Keratinocyte (primary cell): Measurements from ENCODE around the gene AMER3. TPM values are rescaled to one million over a fixed set of nuclear protein-coding genes. Genes with fewer than 3 reads are reported as not detected.
A peak's percentile ranks its signal among the peaks of the same experiment; 100 is the strongest.

Experiments used
- DNase-seq: peaks from one replicate; pipeline ENCODE4 v3.0.0-alpha.2; 2011; ENCODE audit warnings: low read depth, missing footprints, low spot score
- FAIRE-seq: peaks from 2 replicates; lab custom pipeline; 2011; peaks lifted over from hg19 to GRCh38; lab: Jason Lieb, UNC
- H2AFZ ChIP-seq: 2 replicates; pipeline ENCODE4 v1.6.0; 2012; ENCODE audit warnings: low read length, control low read depth, inconsistent platforms; ENCODE audit not compliant: control insufficient read depth
- H3K27ac ChIP-seq: 2 replicates; pipeline ENCODE4 v1.5.1; 2011; ENCODE audit warnings: low read length; ENCODE audit not compliant: control insufficient read depth, insufficient read depth
- H3K27me3 ChIP-seq: 3 replicates; pipeline ENCODE4 v1.6.0; 2011; ENCODE audit warnings: low read length; ENCODE audit not compliant: control insufficient read depth, insufficient read depth; ENCODE audit errors: extremely low read depth
- H3K36me3 ChIP-seq, 2 experiments: 2 replicates in 1 of 2; 3 replicates in 1 of 2; pipeline ENCODE4 v1.5.1; 2011; ENCODE audit warnings: low read length in 2 of 2, mild to moderate bottlenecking in 1 of 2; ENCODE audit not compliant: control insufficient read depth in 2 of 2, insufficient read depth in 2 of 2; ENCODE audit errors: extremely low read depth in 1 of 2
- H3K4me1 ChIP-seq: 3 replicates; pipeline ENCODE4 v1.5.1; 2011; ENCODE audit warnings: low read length; ENCODE audit not compliant: control insufficient read depth, insufficient read depth; ENCODE audit errors: extremely low read depth
- H3K4me2 ChIP-seq: 3 replicates; pipeline ENCODE4 v1.6.0; 2011; ENCODE audit warnings: low read depth, low read length; ENCODE audit not compliant: control insufficient read depth, insufficient read depth; ENCODE audit errors: extremely low read depth
- H3K4me3 ChIP-seq, 3 experiments: fragments of 200-600 bp in 1 of 3; sonication (generic) in 1 of 3; 2 replicates in 2 of 3; 3 replicates in 1 of 3; pipeline ENCODE4 v1.5.1; 2011 to 2016; ENCODE audit warnings: low read length in 3 of 3, mild to moderate bottlenecking in 3 of 3, control low read depth in 2 of 3, inconsistent platforms in 1 of 3, low read depth in 1 of 3, mixed read lengths in 1 of 3, mixed run types in 1 of 3, moderate library complexity in 1 of 3; ENCODE audit not compliant: control insufficient read depth in 2 of 3, insufficient read depth in 2 of 3; ENCODE audit errors: extremely low read depth in 1 of 3
- H3K79me2 ChIP-seq: 2 replicates; pipeline ENCODE4 v1.6.0; 2012; ENCODE audit warnings: low read length; ENCODE audit not compliant: control insufficient read depth, insufficient read depth
- H3K9ac ChIP-seq: 3 replicates; pipeline ENCODE4 v1.6.0; 2011; ENCODE audit warnings: low read length; ENCODE audit not compliant: control insufficient read depth, insufficient read depth; ENCODE audit errors: extremely low read depth
- H3K9me1 ChIP-seq: 3 replicates; pipeline ENCODE4 v1.6.0; 2011; ENCODE audit warnings: low read length; ENCODE audit not compliant: control insufficient read depth, insufficient read depth; ENCODE audit errors: extremely low read depth
- H3K9me3 ChIP-seq: 2 replicates; pipeline ENCODE4 v1.5.1; 2012; ENCODE audit warnings: low read depth, low read length; ENCODE audit not compliant: control insufficient read depth
- H4K20me1 ChIP-seq: 3 replicates; pipeline ENCODE4 v1.6.0; 2011; ENCODE audit warnings: low read length; ENCODE audit not compliant: control insufficient read depth, insufficient read depth; ENCODE audit errors: extremely low read depth
- CTCF ChIP-seq, 3 experiments: IDR thresholded peaks in 1 of 3; conservative IDR thresholded peaks in 1 of 3; optimal IDR thresholded peaks in 1 of 3; 2 replicates in 2 of 3; 3 replicates in 1 of 3; pipeline versions ENCODE3 to v1.5.1; 2011; ENCODE audit warnings: low read length in 3 of 3, mild to moderate bottlenecking in 3 of 3, moderate library complexity in 2 of 3, control low read depth in 1 of 3, inconsistent platforms in 1 of 3; ENCODE audit not compliant: insufficient read depth in 2 of 3; ENCODE audit errors: extremely low read depth in 1 of 3
- EZH2 ChIP-seq: IDR thresholded peaks from one replicate; pipeline ENCODE4 v1.6.1; 2012; ENCODE audit warnings: inconsistent platforms, mild to moderate bottlenecking, low read length, moderate library complexity
- dilution Hi-C: fragments of 300-500 bp; cut with MboI; formaldehyde crosslinking; loops from one replicate; pipeline ENCODE4 v1.7.0; 2020; ENCODE audit warnings: low sequenced_read_pairs; ENCODE audit not compliant: extremely low pct_ligation_motif_present
- polyA plus RNA-seq, 5 experiments: library from polyadenylated mRNA; depleted of rRNA in 3 of 5; stranded (reverse) in 3 of 5; stranded (forward) in 1 of 5; unstranded in 1 of 5; fragments of >200 nt; gene quantifications; 1 replicate in 1 of 5; 2 replicates in 3 of 5; 3 replicates in 1 of 5; pipeline versions ENCODE4 v1.2.1 to v1.2.3, GENCODE V29; 2011 to 2012; ENCODE audit warnings: missing spikeins in 2 of 5, low read depth in 1 of 5, low replicate concordance in 1 of 5

The AMER3 gene
- polyA plus RNA-seq, 1 donor (not counting 4 experiments of a cell fraction or from before 2014, with no cell fraction given): not detected

GRCh38 chr2:130754811-130755210 lies 529 bp upstream of the AMER3 start:
- no peak overlapping the region for H3K27ac ChIP-seq
- no peaks in the 10 kb centered on the region for H3K79me2 ChIP-seq
- H4K20me1 ChIP-seq: no peaks in the 10 kb centered on the region
- no peaks in the 10 kb centered on the region for H3K36me3 ChIP-seq
- H3K9ac ChIP-seq: no peak overlapping the region
- dilution Hi-C loops: no loop called here
- no peak for DNase-seq
- H3K9me3 ChIP-seq: no peaks in the 10 kb centered on the region
- H3K4me3 ChIP-seq: no peak overlapping the region
- H3K27me3 ChIP-seq: peaks cover 38% of the 10 kb centered on the region
- FAIRE-seq: no peak
- no peaks in the 10 kb centered on the region for H3K9me1 ChIP-seq
- no peak overlapping the region for H2AFZ ChIP-seq
- H3K4me2 ChIP-seq: no peak overlapping the region
- TF ChIP-seq EZH2 (no peak), CTCF (optimal IDR thresholded peaks at IDR 0.05 in 1 of 3, IDR thresholded peaks at IDR 0.05 in 1 of 3, conservative IDR thresholded peaks at IDR 0.05 in 1 of 3; ENCODE audit: extremely low read depth in 1 of 3, insufficient read depth in 2 of 3, low read length in 3 of 3) (no peak)
- H3K4me1 ChIP-seq: no peaks in the 10 kb centered on the region

- H2AFZ ChIP-seq: no peak overlapping the region
- H3K9me1 ChIP-seq: no peaks in the 10 kb centered on the region
- H3K27me3 ChIP-seq: peaks cover 38% of the 10 kb centered on the region
- H3K4me2 ChIP-seq: peak overlapping the region; percentile 28
- no peaks in the 10 kb centered on the region for H3K9me3 ChIP-seq
- TF ChIP-seq EZH2 (no peak), CTCF (optimal IDR thresholded peaks at IDR 0.05 in 1 of 3, IDR thresholded peaks at IDR 0.05 in 1 of 3, conservative IDR thresholded peaks at IDR 0.05 in 1 of 3; ENCODE audit: extremely low read depth in 1 of 3, insufficient read depth in 2 of 3, low read length in 3 of 3) (no peak)
- no peak for DNase-seq
- H3K4me3 ChIP-seq: peak overlapping the region in 2 of 3 experiments; percentile 1 to 40
- H3K79me2 ChIP-seq: no peaks in the 10 kb centered on the region
- peaks cover 3% of the 10 kb centered on the region for H4K20me1 ChIP-seq
- no peaks in the 10 kb centered on the region for H3K4me1 ChIP-seq
- H3K27ac ChIP-seq: no peak overlapping the region
- no peak for FAIRE-seq
- no peaks in the 10 kb centered on the region for H3K36me3 ChIP-seq
- dilution Hi-C loops: no loop called here
- no peak overlapping the region for H3K9ac ChIP-seq
These were observed 923 bp downstream of the AMER3 start for GRCh38 chr2:130756053-130756873.
